ENCODE results near the gene UGGT2. TPM values are rescaled to one million over a fixed set of nuclear protein-coding genes. Genes with fewer than 3 reads are reported as not detected.

UGGT2 gene
- total and polyA plus RNA-seq, 2 of the 13 experiments (the other 11 are each of a cell fraction or from before 2014, with no cell fraction given) = 13.2 to 27.1 TPM

- TF ChIP-seq ZNF639 (CRISPR knock-in tag; conservative IDR thresholded peaks at IDR 0.05) (peak; percentile 36; the same call in 1 of the 2 replicates), ZFAT (CRISPR knock-in tag; conservative IDR thresholded peaks at IDR 0.05) (no peak), SAP130 (CRISPR knock-in tag; IDR thresholded peaks at IDR 0.05; ENCODE audit: low read depth) (peak; percentile 93), HNRNPLL (IDR thresholded peaks at IDR 0.05; ENCODE audit: low read depth, low read length, poor library complexity, severe bottlenecking) (peak; percentile 35), ZNF749 (CRISPR knock-in tag; IDR thresholded peaks at IDR 0.05; ENCODE audit: borderline replicate concordance) (no peak; the same call in 1 of the 2 replicates), ZFP82 (CRISPR knock-in tag; IDR thresholded peaks at IDR 0.05; ENCODE audit: borderline replicate concordance) (0 out of 2 replicates have a peak, but pooled peaks have one; percentile 25), DRAP1 (CRISPR knock-in tag; IDR thresholded peaks at IDR 0.05) (peak; percentile 87; the same call in 1 of the 2 replicates), KDM5B (CRISPR knock-in tag; IDR thresholded peaks at IDR 0.05; ENCODE audit: borderline replicate concordance) (peak; percentile 90; the same call in 1 of the 2 replicates), ATF3 (CRISPR knock-in tag; IDR thresholded peaks at IDR 0.05) (peak; percentile 55; the same call in 1 of the 2 replicates), SYNCRIP (IDR thresholded peaks at IDR 0.05; ENCODE audit: insufficient read depth, low read depth, low read length) (no peak), MTF1 (CRISPR knock-in tag; IDR thresholded peaks at IDR 0.05) (no peak), ARHGAP35 (CRISPR knock-in tag; IDR thresholded peaks at IDR 0.05; ENCODE audit: borderline replicate concordance) (peak; percentile 37; the same call in 1 of the 2 replicates), POGZ (CRISPR knock-in tag; IDR thresholded peaks at IDR 0.05) (peak; percentile 92), IRX3 (CRISPR knock-in tag; IDR thresholded peaks at IDR 0.05; ENCODE audit: borderline replicate concordance, low read depth) (peak; percentile 77; the same call in 1 of the 2 replicates), CHCHD3 (CRISPR knock-in tag; IDR thresholded peaks at IDR 0.05) (0 out of 2 replicates have a peak, but pooled peaks have one; percentile 21), ZNF839 (CRISPR knock-in tag; IDR thresholded peaks at IDR 0.05; ENCODE audit: borderline replicate concordance) (0 out of 2 replicates have a peak, but pooled peaks have one; percentile 65), ZNF10 (CRISPR knock-in tag; IDR thresholded peaks at IDR 0.05; ENCODE audit: borderline replicate concordance, low read depth) (no peak)
- TF ChIP-seq, protein P1, sequence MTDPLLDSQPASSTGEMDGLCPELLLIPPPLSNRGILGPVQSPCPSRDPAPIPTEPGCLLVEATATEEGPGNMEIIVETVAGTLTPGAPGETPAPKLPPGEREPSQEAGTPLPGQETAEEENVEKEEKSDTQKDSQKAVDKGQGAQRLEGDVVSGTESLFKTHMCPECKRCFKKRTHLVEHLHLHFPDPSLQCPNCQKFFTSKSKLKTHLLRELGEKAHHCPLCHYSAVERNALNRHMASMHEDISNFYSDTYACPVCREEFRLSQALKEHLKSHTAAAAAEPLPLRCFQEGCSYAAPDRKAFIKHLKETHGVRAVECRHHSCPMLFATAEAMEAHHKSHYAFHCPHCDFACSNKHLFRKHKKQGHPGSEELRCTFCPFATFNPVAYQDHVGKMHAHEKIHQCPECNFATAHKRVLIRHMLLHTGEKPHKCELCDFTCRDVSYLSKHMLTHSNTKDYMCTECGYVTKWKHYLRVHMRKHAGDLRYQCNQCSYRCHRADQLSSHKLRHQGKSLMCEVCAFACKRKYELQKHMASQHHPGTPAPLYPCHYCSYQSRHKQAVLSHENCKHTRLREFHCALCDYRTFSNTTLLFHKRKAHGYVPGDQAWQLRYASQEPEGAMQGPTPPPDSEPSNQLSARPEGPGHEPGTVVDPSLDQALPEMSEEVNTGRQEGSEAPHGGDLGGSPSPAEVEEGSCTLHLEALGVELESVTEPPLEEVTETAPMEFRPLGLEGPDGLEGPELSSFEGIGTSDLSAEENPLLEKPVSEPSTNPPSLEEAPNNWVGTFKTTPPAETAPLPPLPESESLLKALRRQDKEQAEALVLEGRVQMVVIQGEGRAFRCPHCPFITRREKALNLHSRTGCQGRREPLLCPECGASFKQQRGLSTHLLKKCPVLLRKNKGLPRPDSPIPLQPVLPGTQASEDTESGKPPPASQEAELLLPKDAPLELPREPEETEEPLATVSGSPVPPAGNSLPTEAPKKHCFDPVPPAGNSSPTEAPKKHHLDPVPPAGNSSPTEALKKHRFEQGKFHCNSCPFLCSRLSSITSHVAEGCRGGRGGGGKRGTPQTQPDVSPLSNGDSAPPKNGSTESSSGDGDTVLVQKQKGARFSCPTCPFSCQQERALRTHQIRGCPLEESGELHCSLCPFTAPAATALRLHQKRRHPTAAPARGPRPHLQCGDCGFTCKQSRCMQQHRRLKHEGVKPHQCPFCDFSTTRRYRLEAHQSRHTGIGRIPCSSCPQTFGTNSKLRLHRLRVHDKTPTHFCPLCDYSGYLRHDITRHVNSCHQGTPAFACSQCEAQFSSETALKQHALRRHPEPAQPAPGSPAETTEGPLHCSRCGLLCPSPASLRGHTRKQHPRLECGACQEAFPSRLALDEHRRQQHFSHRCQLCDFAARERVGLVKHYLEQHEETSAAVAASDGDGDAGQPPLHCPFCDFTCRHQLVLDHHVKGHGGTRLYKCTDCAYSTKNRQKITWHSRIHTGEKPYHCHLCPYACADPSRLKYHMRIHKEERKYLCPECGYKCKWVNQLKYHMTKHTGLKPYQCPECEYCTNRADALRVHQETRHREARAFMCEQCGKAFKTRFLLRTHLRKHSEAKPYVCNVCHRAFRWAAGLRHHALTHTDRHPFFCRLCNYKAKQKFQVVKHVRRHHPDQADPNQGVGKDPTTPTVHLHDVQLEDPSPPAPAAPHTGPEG (CRISPR knock-in tag; IDR thresholded peaks at IDR 0.05) = peak; percentile 65; the same call in 1 of the 2 replicates
- TF ChIP-seq, protein P2, sequence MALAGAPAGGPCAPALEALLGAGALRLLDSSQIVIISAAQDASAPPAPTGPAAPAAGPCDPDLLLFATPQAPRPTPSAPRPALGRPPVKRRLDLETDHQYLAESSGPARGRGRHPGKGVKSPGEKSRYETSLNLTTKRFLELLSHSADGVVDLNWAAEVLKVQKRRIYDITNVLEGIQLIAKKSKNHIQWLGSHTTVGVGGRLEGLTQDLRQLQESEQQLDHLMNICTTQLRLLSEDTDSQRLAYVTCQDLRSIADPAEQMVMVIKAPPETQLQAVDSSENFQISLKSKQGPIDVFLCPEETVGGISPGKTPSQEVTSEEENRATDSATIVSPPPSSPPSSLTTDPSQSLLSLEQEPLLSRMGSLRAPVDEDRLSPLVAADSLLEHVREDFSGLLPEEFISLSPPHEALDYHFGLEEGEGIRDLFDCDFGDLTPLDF (CRISPR knock-in tag; IDR thresholded peaks at IDR 0.05) = peak; percentile 50; the same call in 1 of the 2 replicates
These were observed at the start of gene UGGT2 (continued) for GRCh38 chr13:96053003-96053703.
